HEK293 (cell line): ENCODE results near the gene PKDCC.
A peak's percentile ranks its signal among the peaks of the same experiment; 100 is the strongest.
"Not testable (repeated sequence)": the region's sequence is repeated elsewhere in the genome, so short reads cannot be mapped to it uniquely, and the experiment has no call there.

ENCODE experiments used
- CTCF ChIA-PET: fragments of 350-600 bp; formaldehyde crosslinking; extraction: SDS; loops from one replicate; lab custom pipeline; 2021; ENCODE audit warnings: antibody characterized with exemption; lab: Yijun Ruan, JAX
- POLR2A ChIA-PET: fragments of 300-600 bp; formaldehyde crosslinking; extraction: SDS; loops from one replicate; lab custom pipeline; 2020; ENCODE audit warnings: antibody characterized with exemption, inconsistent platforms; lab: Yijun Ruan, JAX
- H3K27ac ChIP-seq: fragments of 200-500 bp; sonication (Bioruptor generic); 2 replicates; pipeline ENCODE4 v1.5.1; 2014; ENCODE audit warnings: low read depth, low read length, control low read depth, inconsistent platforms; ENCODE audit errors: extremely low read depth
- H3K36me3 ChIP-seq, 2 experiments: fragments of 200-500 bp in 1 of 2; sonication (Bioruptor generic) in 1 of 2; 1 replicate in 1 of 2; 2 replicates in 1 of 2; pipeline ENCODE4 v1.5.1; 2014 to 2017; ENCODE audit warnings: inconsistent platforms in 2 of 2, low read length in 2 of 2; ENCODE audit not compliant: control insufficient read depth in 2 of 2, insufficient read depth in 1 of 2
- H3K4me1 ChIP-seq: fragments of 200-500 bp; sonication (Bioruptor generic); 2 replicates; pipeline ENCODE4 v1.5.1; 2014; ENCODE audit warnings: mild to moderate bottlenecking, low read length, inconsistent platforms; ENCODE audit not compliant: control insufficient read depth, insufficient read depth
- H3K4me3 ChIP-seq: 2 replicates; pipeline ENCODE4 v1.5.1; 2011; ENCODE audit warnings: low read depth, mild to moderate bottlenecking, control low read depth, low read length, moderate library complexity
- H3K9me3 ChIP-seq: fragments of 200-500 bp; sonication (Bioruptor generic); 2 replicates; pipeline ENCODE4 v1.5.1; 2014; ENCODE audit warnings: low read depth, low read length, inconsistent platforms; ENCODE audit not compliant: control insufficient read depth, insufficient read depth
- BCL11B ChIP-seq: fragments of 450-650 bp; formaldehyde crosslinking; IDR thresholded peaks from 2 replicates; pipeline ENCODE4 v1.5.1; 2016; ENCODE audit warnings: low read depth, missing biosample characterization, missing genetic modification characterization
- EGR2 ChIP-seq: fragments of 450-650 bp; formaldehyde crosslinking; IDR thresholded peaks from 2 replicates; pipeline ENCODE4 v1.5.1; 2016; ENCODE audit warnings: low read depth, missing biosample characterization, missing genetic modification characterization
- GLI4 ChIP-seq: fragments of 450-650 bp; formaldehyde crosslinking; IDR thresholded peaks from 2 replicates; pipeline ENCODE4 v1.5.1; 2016; ENCODE audit warnings: missing biosample characterization, missing genetic modification characterization
- MYNN ChIP-seq: fragments of 450-650 bp; formaldehyde crosslinking; IDR thresholded peaks from 2 replicates; pipeline ENCODE4 v1.5.1; 2016; ENCODE audit warnings: missing biosample characterization, missing genetic modification characterization, borderline replicate concordance
- PRDM1 ChIP-seq: fragments of 450-650 bp; formaldehyde crosslinking; IDR thresholded peaks from 2 replicates; pipeline ENCODE4; 2016; ENCODE audit warnings: missing biosample characterization, missing genetic modification characterization
- SCRT1 ChIP-seq: fragments of 450-650 bp; formaldehyde crosslinking; IDR thresholded peaks from 2 replicates; pipeline ENCODE4 v1.5.1; 2016; ENCODE audit warnings: missing biosample characterization, missing genetic modification characterization, borderline replicate concordance
- SCRT2 ChIP-seq: fragments of 450-650 bp; formaldehyde crosslinking; IDR thresholded peaks from 2 replicates; pipeline ENCODE4 v1.5.1; 2016; ENCODE audit warnings: missing biosample characterization, missing genetic modification characterization
- SETDB1 ChIP-seq: IDR thresholded peaks from one replicate; pipeline ENCODE4 v1.6.1; 2017; ENCODE audit warnings: mild to moderate bottlenecking, low read length, moderate library complexity, mixed read lengths; ENCODE audit not compliant: insufficient read length
- ZBTB10 ChIP-seq: fragments of 450-650 bp; formaldehyde crosslinking; IDR thresholded peaks from 2 replicates; pipeline ENCODE4 v1.5.1; 2016; ENCODE audit warnings: missing biosample characterization, missing genetic modification characterization
- ZBTB21 ChIP-seq: fragments of 450-650 bp; formaldehyde crosslinking; IDR thresholded peaks from 2 replicates; pipeline ENCODE4 v1.5.1; 2017; ENCODE audit warnings: missing biosample characterization, missing genetic modification characterization
- ZFHX2 ChIP-seq: fragments of 450-650 bp; formaldehyde crosslinking; conservative IDR thresholded peaks from 2 replicates; pipeline ENCODE4 v1.5.1; 2016; ENCODE audit warnings: missing biosample characterization, missing genetic modification characterization
- ZFP37 ChIP-seq: fragments of 450-650 bp; formaldehyde crosslinking; IDR thresholded peaks from 2 replicates; pipeline ENCODE4 v1.5.1; 2016; ENCODE audit warnings: missing biosample characterization, missing genetic modification characterization
- ZNF112 ChIP-seq: fragments of 450-650 bp; formaldehyde crosslinking; IDR thresholded peaks from 2 replicates; pipeline ENCODE4 v1.5.0; 2017; ENCODE audit warnings: missing biosample characterization, missing genetic modification characterization
- ZNF174 ChIP-seq: fragments of 450-650 bp; formaldehyde crosslinking; IDR thresholded peaks from 2 replicates; pipeline ENCODE4 v1.5.0; 2017; ENCODE audit warnings: missing biosample characterization, mild to moderate bottlenecking, missing genetic modification characterization
- ZNF221 ChIP-seq: fragments of 450-650 bp; formaldehyde crosslinking; IDR thresholded peaks from 2 replicates; pipeline ENCODE4 v1.5.1; 2017; ENCODE audit warnings: missing biosample characterization, missing genetic modification characterization, borderline replicate concordance
- ZNF223 ChIP-seq: fragments of 450-650 bp; formaldehyde crosslinking; IDR thresholded peaks from 2 replicates; pipeline ENCODE4 v1.5.1; 2016; ENCODE audit warnings: missing biosample characterization, missing genetic modification characterization
- ZNF23 ChIP-seq: fragments of 450-650 bp; formaldehyde crosslinking; IDR thresholded peaks from 2 replicates; pipeline ENCODE4 v1.5.1; 2016; ENCODE audit warnings: missing biosample characterization, missing genetic modification characterization, borderline replicate concordance
- ZNF239 ChIP-seq: fragments of 450-650 bp; formaldehyde crosslinking; IDR thresholded peaks from 2 replicates; pipeline ENCODE4 v1.5.1; 2016; ENCODE audit warnings: missing biosample characterization, missing genetic modification characterization
- ZNF266 ChIP-seq: fragments of 450-650 bp; formaldehyde crosslinking; IDR thresholded peaks from 2 replicates; pipeline ENCODE4 v1.5.1; 2016; ENCODE audit warnings: missing biosample characterization, missing genetic modification characterization, low read depth
- ZNF311 ChIP-seq: fragments of 450-650 bp; formaldehyde crosslinking; IDR thresholded peaks from 2 replicates; pipeline ENCODE4 v1.5.1; 2017; ENCODE audit warnings: missing biosample characterization, missing genetic modification characterization, borderline replicate concordance
- ZNF398 ChIP-seq: fragments of 450-650 bp; formaldehyde crosslinking; IDR thresholded peaks from 2 replicates; pipeline ENCODE4 v1.5.1; 2017; ENCODE audit warnings: missing biosample characterization, missing genetic modification characterization
- ZNF48 ChIP-seq: fragments of 450-650 bp; formaldehyde crosslinking; IDR thresholded peaks from 2 replicates; pipeline ENCODE4 v1.5.1; 2016; ENCODE audit warnings: missing biosample characterization, missing genetic modification characterization
- ZNF501 ChIP-seq: fragments of 450-650 bp; formaldehyde crosslinking; IDR thresholded peaks from 2 replicates; pipeline ENCODE4 v1.5.1; 2016; ENCODE audit warnings: missing biosample characterization, missing genetic modification characterization
- ZNF510 ChIP-seq: fragments of 450-650 bp; formaldehyde crosslinking; IDR thresholded peaks from 2 replicates; pipeline ENCODE4 v1.5.1; 2018; ENCODE audit warnings: mild to moderate bottlenecking, missing genetic modification characterization, missing biosample characterization; ENCODE audit not compliant: insufficient replicate concordance
- ZNF548 ChIP-seq: fragments of 450-650 bp; formaldehyde crosslinking; IDR thresholded peaks from 2 replicates; pipeline ENCODE4 v1.5.1; 2016; ENCODE audit warnings: missing biosample characterization, missing genetic modification characterization
- ZNF658 ChIP-seq: fragments of 450-650 bp; formaldehyde crosslinking; IDR thresholded peaks from 2 replicates; pipeline ENCODE4; 2016; ENCODE audit warnings: missing biosample characterization, missing genetic modification characterization
- ZNF830 ChIP-seq: fragments of 450-650 bp; IDR thresholded peaks from 2 replicates; pipeline ENCODE4 v1.5.0; 2018; ENCODE audit warnings: missing biosample characterization, missing genetic modification characterization, low read depth, mild to moderate bottlenecking, moderate library complexity
- TF ChIP-seq, protein P1 (sequence below): fragments of 450-650 bp; formaldehyde crosslinking; optimal IDR thresholded peaks from 2 replicates; pipeline ENCODE3; 2016; ENCODE audit warnings: missing biosample characterization, mild to moderate bottlenecking, missing genetic modification characterization
- TF ChIP-seq, protein P2 (sequence below): fragments of 450-650 bp; formaldehyde crosslinking; IDR thresholded peaks from 2 replicates; pipeline ENCODE4 v1.5.1; 2017; ENCODE audit warnings: missing biosample characterization, missing genetic modification characterization

PKDCC gene

GRCh38 chr2:42032745-42033144 lies 15.1 kb upstream of the PKDCC start:
- POLR2A ChIA-PET, result interaction anchor here (2.1 kb wide), 1 partner anchor 14 kb away, joined by 4 read pairs; no protein-coding TSS in a partner anchor
- H3K9me3 ChIP-seq, result no peaks in the 10 kb centered on the region
- no peaks in the 10 kb centered on the region for H3K4me1 ChIP-seq
- H3K27ac ChIP-seq, result no peak overlapping the region
- no peak overlapping the region for H3K4me3 ChIP-seq
- H3K36me3 ChIP-seq, result no peaks in the 10 kb centered on the region
- CTCF ChIA-PET, result interaction anchor here (0.7 to 1.3 kb wide), 2 partner anchors 54 to 311 kb away, joined by 3 read pairs; no protein-coding TSS in a partner anchor
- TF ChIP-seq ZFHX2 (peak; percentile 63), BCL11B (no peak), EGR2 (tag by site-specific recombination) (peak; percentile 54)

DNA sequence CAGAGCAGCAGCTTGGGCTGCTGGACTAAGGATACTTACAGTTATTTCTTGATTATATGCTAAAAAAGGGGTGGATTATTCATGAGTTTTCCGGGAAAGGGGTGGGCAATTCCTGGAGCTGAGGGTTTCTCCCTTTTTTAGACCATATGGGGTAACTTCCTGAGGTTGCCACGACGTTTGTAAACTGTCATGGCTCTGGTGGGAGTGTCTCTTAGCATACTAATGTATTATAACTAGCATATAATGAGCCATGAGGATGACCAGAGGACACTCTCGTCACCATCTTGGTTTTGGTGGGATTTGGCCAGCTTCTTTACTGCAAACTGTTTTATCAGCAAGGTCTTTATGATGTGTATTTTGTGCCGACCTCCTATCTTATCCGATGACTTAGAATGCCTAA lies 13.7 kb upstream of the PKDCC start:
- H3K4me1 ChIP-seq, H3K27ac ChIP-seq, H3K36me3 ChIP-seq, H3K9me3 ChIP-seq, H3K4me3 ChIP-seq, POLR2A ChIA-PET: not testable (repeated sequence)
- CTCF ChIA-PET, result interaction anchor here (0.6 kb wide), 1 partner anchor 35 kb away, joined by 4 read pairs; no protein-coding TSS in a partner anchor

- CTCF ChIA-PET, result interaction anchor here (0.7 to 1.3 kb wide), 2 partner anchors 11 to 60 kb away, joined by 3 read pairs; no protein-coding TSS in a partner anchor
These were observed 12.6 kb upstream of the PKDCC start for GRCh38 chr2:42035241-42035640.

DNA sequence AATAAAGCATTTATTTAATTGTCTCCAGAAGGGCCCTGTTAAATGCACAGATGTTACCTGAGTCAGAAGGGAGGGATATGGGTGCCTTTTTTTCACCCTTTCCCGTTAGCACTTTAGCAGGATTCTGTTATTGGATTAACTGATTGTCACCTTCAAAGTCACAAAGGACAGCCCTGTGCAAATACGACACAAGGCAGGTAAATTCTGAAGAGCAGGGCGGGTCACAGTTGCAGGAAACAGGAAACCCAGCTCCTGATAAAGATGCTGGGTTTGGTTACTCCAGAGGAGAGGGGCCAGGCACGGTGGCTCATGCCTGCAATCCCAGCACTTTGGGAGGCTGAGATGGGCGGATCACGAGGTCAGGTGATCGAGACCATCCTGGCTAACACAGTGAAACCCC lies 11.4 kb upstream of the PKDCC start:
- POLR2A ChIA-PET, result no interaction called here
- no peak overlapping the region for H3K4me3 ChIP-seq
- H3K9me3 ChIP-seq, result no peaks in the 10 kb centered on the region
- CTCF ChIA-PET, result no interaction called here
- H3K27ac ChIP-seq, result no peak overlapping the region
- H3K4me1 ChIP-seq, result no peaks in the 10 kb centered on the region
- H3K36me3 ChIP-seq, result no peaks in the 10 kb centered on the region
- no peak for TF ChIP-seq ZFP37 (tag by site-specific recombination)
- TF ChIP-seq ZNF221 (tag by site-specific recombination), result no peak
- no peak for TF ChIP-seq SETDB1
- TF ChIP-seq ZNF239 (tag by site-specific recombination), result no peak
- TF ChIP-seq ZBTB10 (tag by site-specific recombination), result no peak
- TF ChIP-seq, protein P1, sequence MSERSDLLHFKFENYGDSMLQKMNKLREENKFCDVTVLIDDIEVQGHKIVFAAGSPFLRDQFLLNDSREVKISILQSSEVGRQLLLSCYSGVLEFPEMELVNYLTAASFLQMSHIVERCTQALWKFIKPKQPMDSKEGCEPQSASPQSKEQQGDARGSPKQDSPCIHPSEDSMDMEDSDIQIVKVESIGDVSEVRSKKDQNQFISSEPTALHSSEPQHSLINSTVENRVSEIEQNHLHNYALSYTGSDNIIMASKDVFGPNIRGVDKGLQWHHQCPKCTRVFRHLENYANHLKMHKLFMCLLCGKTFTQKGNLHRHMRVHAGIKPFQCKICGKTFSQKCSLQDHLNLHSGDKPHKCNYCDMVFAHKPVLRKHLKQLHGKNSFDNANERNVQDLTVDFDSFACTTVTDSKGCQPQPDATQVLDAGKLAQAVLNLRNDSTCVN, result no peak
- TF ChIP-seq SCRT2 (tag by site-specific recombination), result no peak
- TF ChIP-seq PRDM1 (tag by site-specific recombination), result no peak
- TF ChIP-seq ZNF830 (tag by site-specific recombination), result no peak

More at GRCh38 chr2:42035241-42035640, 12.6 kb upstream of the PKDCC start:
- Histone ChIP-seq H3K4me3 (no peak overlapping the region), H3K27ac (no peak overlapping the region), H3K9me3 (no peaks in the 10 kb centered on the region)
- TF ChIP-seq SCRT2 (tag by site-specific recombination) (no peak), ZNF223 (tag by site-specific recombination) (no peak), ZBTB21 (tag by site-specific recombination) (no peak), ZNF501 (tag by site-specific recombination) (no peak), ZNF311 (tag by site-specific recombination) (no peak), MYNN (tag by site-specific recombination) (no peak), SCRT1 (tag by site-specific recombination) (no peak), ZNF48 (tag by site-specific recombination) (no peak), ZNF548 (tag by site-specific recombination) (no peak), ZNF112 (tag by site-specific recombination) (no peak), GLI4 (tag by site-specific recombination) (no peak), ZNF174 (no peak), ZNF398 (tag by site-specific recombination) (no peak), ZNF510 (tag by site-specific recombination) (no peak), ZNF266 (tag by site-specific recombination) (no peak), ZNF658 (tag by site-specific recombination) (no peak), ZNF23 (tag by site-specific recombination) (no peak)
- TF ChIP-seq, protein P2, sequence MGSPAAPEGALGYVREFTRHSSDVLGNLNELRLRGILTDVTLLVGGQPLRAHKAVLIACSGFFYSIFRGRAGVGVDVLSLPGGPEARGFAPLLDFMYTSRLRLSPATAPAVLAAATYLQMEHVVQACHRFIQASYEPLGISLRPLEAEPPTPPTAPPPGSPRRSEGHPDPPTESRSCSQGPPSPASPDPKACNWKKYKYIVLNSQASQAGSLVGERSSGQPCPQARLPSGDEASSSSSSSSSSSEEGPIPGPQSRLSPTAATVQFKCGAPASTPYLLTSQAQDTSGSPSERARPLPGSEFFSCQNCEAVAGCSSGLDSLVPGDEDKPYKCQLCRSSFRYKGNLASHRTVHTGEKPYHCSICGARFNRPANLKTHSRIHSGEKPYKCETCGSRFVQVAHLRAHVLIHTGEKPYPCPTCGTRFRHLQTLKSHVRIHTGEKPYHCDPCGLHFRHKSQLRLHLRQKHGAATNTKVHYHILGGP (tag by site-specific recombination), result no peak
- TF ChIP-seq, all 188 proteins: peak for 0
- Histone ChIP-seq H3K4me1 (no peaks in the 10 kb centered on the region), H3K36me3 (no peaks in the 10 kb centered on the region)
- POLR2A ChIA-PET, result no interaction called here
